ENCODE results near the gene AMFR.

GRCh38 chr16:56349711-56350161 lies 75.6 kb downstream of the AMFR start:
- TF ChIP-seq CTCF (IDR thresholded peaks at IDR 0.05) (no peak), POLR2A (IDR thresholded peaks at IDR 0.05) (no peak)

All from uterus (tissue), 2 donors.